Eye (tissue), 1 donor: ENCODE data around the gene MACROD2.

Source experiments
- DNase-seq: peaks from one replicate; pipeline ENCODE4 v3.0.0-alpha.2; 2015

The MACROD2 gene

DNA sequence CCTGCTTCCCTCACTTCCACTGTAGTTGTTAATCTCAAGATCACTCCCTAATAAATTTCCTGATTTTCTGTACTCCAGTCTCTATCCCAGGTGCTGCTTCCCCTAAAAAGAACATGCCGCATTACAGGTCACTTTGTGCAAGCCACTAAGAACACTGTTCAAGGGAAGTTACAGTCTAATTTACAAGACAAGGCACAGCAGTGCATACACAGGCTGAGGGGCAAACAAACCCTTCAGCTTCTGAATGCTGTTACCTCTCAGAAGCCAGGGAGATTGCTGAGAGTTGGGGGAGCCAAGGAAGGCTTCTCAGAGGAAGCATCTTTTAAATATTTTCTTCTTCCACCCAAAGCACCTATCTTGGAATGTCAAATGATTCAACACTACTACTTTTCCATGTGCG is 787.4 kb downstream of the MACROD2 start:
- DNase-seq = no peak

DNA sequence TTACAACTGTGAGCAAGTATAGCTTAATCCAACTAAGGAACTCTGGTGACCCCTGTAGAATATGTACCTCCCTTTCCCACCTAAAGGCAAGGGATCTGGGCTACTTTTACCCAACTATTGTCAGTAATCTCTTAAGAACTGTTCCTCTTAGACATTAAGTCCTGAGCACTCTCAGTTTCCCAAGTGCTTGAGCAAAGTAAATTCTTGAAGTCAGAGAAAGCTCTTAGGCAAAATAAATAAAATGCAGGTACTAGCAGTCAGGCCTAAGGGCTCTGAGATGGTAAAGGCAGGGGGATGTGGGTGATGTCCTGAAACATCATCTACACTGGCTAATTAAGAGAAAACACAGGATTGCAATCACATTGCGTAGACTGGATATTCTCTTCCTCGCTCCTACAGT is 788.5 kb downstream of the MACROD2 start:
- no peak for DNase-seq

DNA sequence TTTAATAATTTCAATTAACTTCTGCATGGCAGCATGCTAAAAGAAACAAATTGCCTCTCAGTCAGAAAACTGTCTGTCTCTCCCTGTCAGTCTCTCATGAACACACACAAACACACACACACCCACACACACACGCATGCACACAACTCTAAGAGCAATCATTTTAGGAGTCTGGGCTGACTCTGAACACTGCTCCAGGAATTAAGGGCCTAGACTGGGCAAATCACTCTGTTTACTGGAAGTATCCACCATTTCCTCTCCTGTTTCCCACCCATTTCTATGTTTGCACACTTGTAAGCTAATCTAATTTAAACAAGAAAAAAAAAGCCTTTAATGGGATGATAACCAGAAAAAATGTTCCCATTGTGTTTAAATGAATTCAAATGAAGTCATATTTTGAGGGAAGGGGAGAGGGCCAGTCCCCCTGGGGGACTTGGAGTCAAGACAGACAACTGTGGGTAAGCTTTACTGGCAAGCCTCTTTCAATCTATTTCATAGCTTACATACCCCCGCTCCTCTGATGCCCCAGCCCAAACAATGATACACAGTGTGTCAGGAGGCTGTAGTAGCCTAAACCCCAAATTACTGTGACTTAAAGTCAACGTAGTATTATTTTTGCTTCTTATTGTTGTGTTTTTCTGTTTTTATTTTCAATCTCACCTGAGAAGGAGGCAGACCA is 789.9 kb downstream of the MACROD2 start:
- peak; percentile 27 for DNase-seq

DNA sequence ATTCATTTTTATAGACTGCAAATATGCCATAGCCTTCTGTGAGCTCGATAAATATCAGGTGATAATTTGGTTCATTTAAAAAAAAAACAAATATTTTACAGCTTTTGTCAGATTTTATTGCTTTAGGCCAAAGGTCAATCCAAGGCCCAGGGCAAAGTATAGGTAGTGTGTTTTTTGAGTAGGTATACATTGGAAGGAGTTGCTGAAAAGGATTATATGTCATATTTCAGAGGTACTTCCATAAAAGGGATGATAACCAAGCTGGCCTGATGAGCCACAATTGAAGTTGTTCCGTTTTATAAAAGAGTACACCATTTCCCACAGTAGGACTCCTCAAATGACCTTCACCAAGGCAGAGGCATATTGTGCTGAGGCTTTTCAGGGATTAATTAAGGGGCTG is 794.9 kb downstream of the MACROD2 start:
- DNase-seq = no peak

DNA sequence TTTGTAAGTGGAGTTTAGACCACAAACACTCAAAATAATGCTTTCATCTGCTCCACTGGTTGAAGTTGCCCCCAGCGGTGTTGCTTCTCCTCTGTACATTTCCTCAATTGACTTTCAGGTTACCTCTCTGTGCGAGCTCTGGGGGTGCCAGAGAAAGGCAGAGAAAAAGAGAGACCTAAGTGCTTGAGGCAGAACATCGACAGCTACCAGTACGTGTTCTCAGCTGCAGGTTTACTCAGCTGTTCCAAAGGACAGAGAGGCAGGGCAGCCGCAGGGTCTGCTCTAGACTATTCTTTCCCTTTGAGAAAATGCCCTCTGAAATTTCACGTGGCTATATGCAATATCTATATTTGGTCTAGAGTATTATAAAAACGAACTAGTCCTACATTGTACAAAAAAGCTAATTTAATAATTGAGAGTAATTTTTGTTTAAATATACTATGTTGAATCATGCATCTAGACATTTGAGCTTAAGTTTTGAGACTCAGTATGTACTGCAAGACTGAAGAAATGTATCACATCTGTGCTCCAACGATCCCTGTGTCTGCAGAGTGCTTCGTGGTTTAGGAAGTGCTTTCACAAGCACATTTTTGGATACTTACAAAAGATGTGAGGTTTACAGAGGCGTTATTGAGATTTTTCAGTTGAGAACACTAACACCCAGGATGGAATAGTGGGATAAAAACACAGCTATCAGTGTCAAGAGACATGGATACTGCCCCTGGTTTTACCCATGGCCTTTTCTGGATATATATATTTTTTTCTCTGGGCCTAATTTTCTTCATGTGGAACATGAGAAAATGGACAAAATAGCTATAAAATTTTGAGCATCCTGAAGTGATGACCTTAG is 795.7 kb downstream of the MACROD2 start:
- DNase-seq = peak; percentile 28

DNA sequence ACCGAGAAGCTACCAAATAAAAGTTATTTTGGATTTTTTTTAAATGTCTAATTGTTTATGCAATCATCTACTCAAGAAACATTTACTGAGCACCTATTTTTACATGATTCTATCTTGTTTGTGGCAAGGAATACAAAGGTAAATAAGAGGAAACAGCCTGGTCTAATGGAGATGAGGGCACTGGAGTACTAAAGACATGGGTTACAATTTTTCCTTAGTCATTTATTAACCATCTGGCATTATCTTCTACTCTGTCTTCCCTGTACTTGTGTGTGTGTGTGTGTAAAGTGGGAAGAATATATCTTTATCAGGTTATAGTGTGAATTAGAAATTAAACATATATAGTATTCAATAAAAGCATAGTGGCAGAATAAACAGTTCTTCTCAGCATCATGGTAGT is 797.6 kb downstream of the MACROD2 start:
- DNase-seq = no peak

DNA sequence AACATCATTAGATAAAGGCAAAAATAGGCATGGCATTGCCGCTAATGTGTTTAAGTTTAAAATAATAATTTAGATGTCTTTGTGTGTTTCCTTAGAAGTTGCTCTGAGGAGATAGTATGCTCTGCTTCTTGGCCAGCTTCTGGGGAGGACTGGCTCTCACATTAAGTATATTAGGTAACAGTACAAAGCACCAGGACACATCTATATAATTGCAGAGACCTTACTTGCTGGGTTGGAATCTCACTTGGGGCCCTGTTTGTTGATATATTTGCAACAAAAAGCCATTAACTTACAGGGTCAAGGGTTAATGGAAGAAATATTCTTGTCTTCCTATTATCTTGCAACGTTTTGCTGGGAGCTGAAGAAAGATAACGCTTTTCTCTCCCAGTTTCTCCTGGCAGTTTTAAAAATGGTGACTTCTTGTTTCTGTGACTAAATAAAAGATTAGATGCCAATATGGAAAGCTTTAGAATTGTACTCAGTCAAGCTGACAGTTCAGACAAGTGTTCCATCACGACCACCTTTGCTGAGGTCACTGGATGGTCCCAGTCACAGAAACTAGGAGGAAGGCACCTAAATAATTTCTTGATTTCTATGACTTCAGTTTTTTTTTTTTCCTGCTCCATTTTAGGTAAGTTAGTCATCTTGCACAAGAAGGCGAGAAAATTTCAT is 804.4 kb downstream of the MACROD2 start:
- peak; percentile 27 for DNase-seq

DNA sequence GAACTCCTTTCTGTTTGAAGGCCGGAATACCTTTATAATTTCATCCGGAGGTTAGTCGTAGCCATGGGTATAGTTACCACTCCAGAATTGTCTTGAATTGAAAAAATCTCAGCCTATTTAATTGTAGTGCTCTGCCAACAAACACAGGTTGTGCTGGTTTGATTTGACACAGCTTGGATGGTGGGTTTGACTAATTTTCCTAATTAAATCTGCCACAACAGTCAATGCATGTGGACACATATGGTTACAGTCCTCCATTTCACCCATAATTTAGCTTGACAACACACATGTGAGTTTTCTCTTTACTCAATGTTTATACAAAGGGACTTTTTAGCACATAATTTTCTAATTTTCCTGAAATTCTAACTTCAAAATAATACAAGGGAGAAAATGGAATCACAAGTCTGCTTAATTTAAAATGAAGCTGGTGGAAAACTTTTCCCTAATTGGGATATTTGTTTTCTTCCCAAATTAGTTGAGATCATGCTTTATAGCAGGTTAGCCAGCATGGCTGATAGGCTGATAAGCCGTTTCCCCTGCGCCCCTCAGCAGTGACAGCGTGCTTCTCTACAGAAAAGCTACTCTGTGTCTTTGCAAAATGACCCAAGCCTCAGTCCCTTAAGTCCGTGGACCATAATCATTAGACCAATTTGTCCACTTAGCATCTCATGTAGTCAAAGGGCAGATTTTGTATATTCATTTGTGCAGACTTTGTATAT is 805.5 kb downstream of the MACROD2 start:
- DNase-seq = peak; percentile 74

DNA sequence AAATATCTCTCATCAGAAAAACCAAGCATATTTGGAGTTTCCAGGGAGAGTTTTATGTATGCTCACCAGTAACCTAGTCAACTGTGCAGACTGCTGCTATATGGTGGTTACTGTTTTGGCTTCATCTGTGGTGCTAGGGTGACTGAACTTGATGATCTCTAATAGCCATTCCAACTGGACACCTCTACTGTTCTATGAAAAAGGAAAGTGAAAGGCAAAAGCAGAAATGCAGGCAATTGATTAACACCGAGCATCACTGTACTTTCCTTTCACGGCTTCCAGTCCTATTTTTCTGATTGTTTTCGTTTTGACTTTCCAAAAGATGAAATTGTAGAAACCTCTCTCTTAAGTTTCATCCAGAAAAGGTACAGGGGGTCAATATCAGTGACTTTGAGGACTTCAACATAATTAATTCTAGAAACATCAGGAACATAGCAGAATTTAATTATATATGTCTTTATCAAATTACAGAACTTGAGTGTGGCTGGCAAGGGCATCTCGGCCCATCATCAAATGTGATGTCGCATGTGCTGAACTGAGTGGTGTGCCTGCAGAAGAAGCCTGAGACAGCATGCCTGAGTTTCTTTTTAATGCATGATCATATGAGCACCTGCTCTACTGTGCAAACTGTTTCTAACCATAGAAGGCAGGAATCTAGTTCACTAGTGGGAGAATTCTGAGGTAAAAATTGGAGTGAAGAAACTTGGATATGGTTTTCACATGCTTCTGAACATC is 806.4 kb downstream of the MACROD2 start:
- no peak for DNase-seq

DNA sequence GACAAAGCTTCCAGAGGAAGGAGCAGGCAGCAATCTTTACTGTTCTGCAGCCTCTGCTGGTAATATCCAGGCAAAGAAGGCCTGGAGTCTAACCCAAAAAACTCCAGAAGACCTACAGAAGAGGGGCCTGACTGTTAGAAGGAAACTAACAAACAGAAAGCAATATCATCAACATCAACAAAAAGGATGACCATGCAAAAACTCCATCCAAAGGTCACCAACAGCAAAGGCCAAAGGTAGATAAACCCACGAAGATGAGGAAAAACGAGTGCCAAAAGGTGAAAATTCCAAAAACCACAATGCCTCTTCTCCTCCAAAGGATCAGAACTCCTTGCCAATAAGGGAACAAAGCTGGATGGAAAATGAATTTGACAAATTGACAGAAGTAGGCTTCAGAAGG is 811.9 kb downstream of the MACROD2 start:
- DNase-seq = no peak

DNA sequence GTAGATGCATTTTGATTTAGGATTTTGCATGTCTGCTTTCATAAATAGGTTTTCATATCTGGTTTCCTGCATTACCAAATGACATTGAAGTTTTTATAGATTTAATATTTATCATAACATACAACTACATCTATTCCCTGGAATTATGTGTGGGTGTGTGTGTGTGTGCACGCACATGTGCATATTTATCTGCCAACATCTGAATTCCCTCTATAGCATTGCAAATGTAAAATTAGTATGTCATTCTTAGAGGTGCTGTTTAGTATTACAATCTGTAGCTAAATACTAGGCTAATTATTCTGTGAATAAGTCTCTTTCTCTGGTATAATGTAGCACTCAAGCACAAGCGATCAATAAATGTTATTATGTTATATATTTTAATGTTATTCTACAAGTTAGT is 820.0 kb downstream of the MACROD2 start:
- DNase-seq = no peak

DNA sequence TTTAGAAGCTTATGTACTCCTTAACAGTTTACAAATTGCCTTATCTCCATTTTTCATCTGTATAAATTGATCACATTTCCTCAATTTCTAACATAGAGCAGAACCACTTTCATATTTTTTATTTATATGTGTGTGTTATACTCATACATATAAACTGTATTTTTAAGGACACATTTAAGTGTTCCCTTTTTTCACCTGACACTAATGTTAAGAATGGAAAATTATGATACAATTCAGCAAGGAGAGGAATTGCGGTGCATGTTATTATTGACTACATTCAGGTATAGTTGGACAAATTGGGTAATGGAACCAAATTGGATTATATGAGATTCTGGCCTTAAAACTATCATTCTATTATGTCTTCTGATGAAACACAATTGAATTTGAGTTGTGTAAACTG is 821.2 kb downstream of the MACROD2 start:
- DNase-seq = no peak

DNA sequence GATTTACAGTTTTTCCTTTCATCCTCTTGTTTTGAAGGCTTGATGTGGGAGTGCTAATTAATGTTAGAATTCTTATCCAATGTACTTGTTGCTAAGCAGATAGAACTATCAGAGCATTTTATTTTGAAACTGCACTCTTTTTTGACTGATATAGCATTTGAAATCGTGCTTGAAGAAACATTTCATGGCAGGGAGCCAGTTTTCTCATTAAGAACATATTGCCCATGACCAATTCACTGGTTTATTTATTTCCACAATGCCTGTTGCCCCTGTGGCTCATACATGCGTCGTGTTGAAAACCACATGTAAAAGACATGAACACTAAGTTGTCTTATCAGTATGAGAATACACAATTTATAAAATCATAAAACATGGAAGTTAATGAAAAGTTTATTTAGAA is 821.8 kb downstream of the MACROD2 start:
- no peak for DNase-seq

DNA sequence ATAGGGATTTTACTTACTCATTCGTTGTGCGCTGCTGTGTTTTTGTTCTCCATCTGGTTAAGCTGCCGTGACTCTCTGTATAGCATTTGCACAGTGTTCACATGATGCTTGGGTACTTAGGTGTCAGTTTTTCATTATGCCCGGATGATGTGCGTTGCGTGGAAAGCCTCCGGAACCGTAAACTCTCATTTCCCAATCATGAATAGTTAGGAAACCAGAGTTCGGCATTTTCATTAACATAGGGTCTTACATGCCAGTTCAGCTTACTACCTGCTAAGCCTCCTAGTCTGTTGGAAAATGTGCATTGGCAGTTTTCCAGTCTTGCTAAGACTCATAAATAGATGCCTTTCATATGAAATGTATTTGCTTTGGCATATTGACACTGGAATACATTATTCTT is 825.5 kb downstream of the MACROD2 start:
- DNase-seq = peak; percentile 63

DNA sequence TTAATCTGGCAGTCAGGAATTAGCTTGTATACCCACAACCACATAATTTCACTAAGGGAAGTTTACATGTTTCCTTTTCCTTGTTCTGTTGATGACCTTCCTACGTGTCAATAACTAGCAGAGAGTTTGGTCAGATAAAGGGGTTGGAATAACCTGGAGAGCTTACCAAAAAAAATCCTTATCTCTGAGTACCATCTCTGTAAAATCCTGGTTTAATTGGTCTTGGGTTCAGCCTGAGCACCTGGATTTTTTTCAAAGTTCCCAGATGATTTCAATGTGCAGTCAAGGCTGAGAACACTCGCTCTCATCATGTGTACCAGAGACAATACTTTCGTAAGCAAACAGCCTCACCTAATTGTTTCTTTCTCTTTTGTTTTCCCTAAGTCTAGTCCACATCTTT is 825.9 kb downstream of the MACROD2 start:
- DNase-seq = no peak

DNA sequence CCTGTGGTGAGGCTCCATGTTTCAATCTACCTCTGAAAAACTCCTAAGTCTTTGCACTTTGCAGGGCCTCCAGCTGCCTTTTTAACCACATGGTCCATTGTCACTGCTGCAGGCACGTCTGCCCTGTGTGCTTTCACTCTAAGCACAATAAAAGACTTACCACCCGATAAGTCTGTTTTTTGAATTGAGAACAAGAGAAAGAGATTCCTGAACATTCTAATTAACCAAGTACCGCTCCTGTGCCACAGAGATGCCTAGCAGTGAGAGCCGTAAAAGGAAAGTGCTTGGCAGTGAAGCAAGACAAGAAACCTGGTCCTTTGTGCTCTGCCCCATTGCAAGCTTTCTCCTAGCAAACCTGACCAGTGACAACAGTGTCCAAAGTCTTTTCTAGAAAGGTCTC is 829.7 kb downstream of the MACROD2 start:
- DNase-seq = peak; percentile 28

DNA sequence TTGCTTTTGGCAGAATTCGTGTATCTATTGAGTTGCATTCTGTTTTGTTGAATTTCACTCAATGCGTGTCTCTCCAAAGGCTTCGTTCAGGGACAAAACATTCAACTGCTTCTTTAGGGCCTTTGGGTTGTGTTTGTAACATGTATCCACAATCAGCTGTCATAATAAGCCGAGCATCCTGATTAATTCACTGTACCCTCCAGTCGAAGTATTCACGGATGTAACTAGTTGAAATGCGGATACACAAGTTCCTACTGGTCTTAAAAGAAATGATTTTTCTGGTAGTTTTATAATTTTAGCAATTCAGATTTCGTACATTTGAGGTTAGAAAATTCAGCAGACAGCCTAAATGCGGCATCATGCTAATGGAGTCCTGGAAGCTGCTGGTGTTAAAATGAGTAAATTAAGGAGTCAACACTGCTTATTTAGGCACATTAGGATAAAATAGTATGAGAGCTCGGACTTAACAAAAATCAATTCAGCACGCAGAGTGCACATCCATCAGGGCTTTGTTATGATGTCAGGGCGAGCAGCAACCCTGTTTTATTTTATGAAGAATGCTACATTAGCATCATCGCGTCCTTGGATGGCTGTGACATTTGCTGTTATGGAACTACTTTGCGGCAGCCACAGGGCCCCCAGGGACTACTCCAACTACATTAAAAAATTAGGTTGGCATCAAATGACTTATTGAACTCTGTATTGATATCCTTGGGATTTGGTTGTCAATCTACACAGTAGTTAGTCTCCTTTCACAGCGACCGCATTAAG is 831.4 kb downstream of the MACROD2 start:
- peak; percentile 79 for DNase-seq

DNA sequence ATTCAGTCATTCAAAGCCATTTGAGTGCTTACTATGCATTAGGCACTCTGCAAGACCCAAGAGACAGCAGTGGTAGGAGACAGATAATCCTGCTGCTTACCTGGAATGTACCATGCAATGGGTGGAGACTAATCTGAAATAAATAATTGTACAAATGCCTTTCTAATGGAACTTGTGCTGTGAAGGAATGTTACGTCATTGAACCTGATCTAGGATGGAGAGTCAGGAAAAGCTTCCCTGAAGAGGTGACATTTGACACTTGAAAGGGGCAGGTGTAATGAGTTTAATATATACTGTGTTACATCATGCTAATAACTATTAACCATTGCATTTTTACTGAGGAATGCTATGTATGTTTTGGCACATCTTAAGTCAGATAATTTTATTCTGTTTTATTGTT is 833.1 kb downstream of the MACROD2 start:
- DNase-seq = no peak

DNA sequence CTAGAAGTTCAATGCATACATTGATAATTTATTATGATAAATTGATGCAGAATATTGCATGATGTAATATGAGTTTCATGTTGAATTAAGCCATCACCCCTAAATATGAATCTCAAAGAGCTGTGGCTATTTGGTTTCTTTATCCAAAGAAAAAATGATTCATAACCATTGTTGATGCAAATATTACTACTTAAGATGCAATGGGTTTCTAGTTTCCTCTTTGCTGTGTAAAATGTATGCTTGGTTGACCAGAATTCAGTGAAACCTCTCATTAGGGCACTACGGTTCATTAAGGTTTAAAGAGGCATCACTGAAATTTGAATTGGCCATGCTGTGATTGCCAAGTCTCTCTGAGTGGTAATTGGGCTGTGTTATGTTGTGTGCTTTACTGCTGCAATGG is 834.6 kb downstream of the MACROD2 start:
- DNase-seq = peak; percentile 63

DNA sequence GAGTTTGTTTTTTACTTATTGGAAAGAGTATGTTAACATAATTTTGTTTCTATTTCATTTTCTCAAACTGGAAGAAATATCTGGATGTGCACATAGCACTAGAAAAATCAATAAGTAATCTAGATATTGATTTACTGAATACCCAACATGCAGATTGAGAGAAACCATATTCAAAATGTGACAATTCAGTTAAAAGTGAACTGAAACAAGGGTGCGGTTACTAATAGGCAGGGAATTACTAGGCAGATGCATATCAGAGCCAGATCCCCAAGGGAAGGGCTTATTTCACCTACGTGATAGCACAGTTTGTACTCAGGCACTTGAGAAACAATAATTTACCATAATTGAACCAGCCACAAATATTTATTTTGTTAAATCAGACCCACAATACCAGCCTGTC is 835.1 kb downstream of the MACROD2 start:
- no peak for DNase-seq

DNA sequence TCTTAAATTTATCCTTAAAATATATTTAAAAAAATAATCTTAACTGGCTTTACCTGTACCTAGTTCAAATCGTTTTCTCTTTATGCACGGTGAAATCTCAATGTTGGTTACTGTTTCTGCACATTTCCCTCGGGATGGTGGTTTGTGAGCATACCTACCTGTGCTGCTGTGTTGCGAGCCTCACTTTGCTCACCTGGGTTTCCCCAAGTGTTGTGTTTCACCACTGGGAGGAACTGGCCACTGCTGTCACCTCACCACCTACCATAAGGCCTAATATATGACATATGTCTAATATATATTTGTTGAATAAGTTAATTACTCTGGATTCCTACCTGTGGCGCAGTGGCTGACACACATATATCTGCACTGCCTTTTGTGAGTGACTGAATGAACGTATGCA is 835.6 kb downstream of the MACROD2 start:
- DNase-seq = no peak

DNA sequence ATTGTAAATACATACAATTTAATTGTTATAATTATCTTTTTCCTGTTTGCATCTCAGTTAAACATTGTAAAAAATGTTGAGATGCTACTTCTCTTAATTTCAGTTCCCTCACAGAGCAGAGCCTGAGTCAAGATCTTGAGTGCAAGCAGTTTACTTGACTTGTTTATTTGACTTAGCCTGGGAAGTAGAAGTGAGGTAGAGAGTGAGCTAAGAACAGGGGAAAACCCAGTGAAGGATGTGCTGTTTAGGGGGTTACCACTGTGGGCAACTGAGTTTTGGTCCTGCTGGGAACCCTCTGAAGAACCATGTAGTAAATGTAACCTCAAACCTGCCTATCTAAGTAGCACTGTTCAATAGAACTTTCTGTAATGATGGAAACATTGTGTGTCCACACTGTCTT is 837.3 kb downstream of the MACROD2 start:
- DNase-seq = no peak
